Vagina (tissue), 2 donors: ENCODE measurements around the gene ORAI2. TPM values are rescaled to one million over a fixed set of nuclear protein-coding genes. Genes with fewer than 3 reads are reported as not detected.
"Not testable (repeated sequence)": the region's sequence is repeated elsewhere in the genome, so short reads cannot be mapped to it uniquely, and the experiment has no call there.

Experiments used
- DNase-seq, 2 donors: peaks; one replicate each; pipeline ENCODE4 v3.0.0-alpha.2; 2017; ENCODE audit errors: extremely low spot score in 2 of 2
- H3K27ac ChIP-seq: fragments of 200-600 bp; sonication (generic); one replicate; pipeline ENCODE4 v1.5.1; 2019
- H3K27me3 ChIP-seq: fragments of 200-600 bp; sonication (generic); one replicate; pipeline ENCODE4 v1.5.1; 2019
- H3K36me3 ChIP-seq, 2 donors: fragments of 200-600 bp; sonication (generic); one replicate each; pipeline ENCODE4 v1.5.1; 2017 to 2019
- H3K4me1 ChIP-seq: fragments of 200-600 bp; sonication (generic); one replicate; pipeline ENCODE4 v1.5.1; 2019
- H3K4me3 ChIP-seq, 2 donors: fragments of 200-600 bp; sonication (generic); 1 replicate in 1 of 2; 2 replicates in 1 of 2; pipeline ENCODE4 v1.5.1; 2016 to 2019
- H3K9me3 ChIP-seq: fragments of 200-600 bp; sonication (generic); one replicate; pipeline ENCODE4 v1.5.1; 2019
- intact Hi-C: fragments of 100-400 bp; cut with DNase I; formaldehyde crosslinking; loops from one replicate; pipeline ENCODE4 v1.15.1; 2023
- total RNA-seq: library from RNA; depleted of rRNA; stranded (reverse); fragments of >200 nt; gene quantifications from one replicate; pipeline ENCODE4 v1.2.3, GENCODE V29; 2016
- TF ChIP-seq, protein P1 (sequence below), 3 experiments: fragments of 450-650 bp in 2 of 3; fragments of 200-600 bp in 1 of 3; sonication (generic) in 1 of 3; IDR thresholded peaks; one replicate each; pipeline ENCODE4 v1.5.1; 2017 to 2019; ENCODE audit warnings: antibody characterized with exemption in 3 of 3, mild to moderate bottlenecking in 2 of 3, moderate library complexity in 2 of 3

ORAI2 gene
- total RNA-seq, 1 donor from 2014 or later, result 15.5 TPM

GRCh38 chr7:102478314-102479208 is 45.2 kb downstream of the ORAI2 start, which contains the start of gene POLR2J:
POLR2J (minus strand) TSS chr7:102478922; CDS start chr7:102478860, 62 bp downstream.
- intact Hi-C loops, DNase-seq, H3K27ac ChIP-seq, H3K4me1 ChIP-seq, H3K9me3 ChIP-seq, H3K27me3 ChIP-seq, H3K36me3 ChIP-seq: not testable (repeated sequence)
- TF ChIP-seq, protein P1, sequence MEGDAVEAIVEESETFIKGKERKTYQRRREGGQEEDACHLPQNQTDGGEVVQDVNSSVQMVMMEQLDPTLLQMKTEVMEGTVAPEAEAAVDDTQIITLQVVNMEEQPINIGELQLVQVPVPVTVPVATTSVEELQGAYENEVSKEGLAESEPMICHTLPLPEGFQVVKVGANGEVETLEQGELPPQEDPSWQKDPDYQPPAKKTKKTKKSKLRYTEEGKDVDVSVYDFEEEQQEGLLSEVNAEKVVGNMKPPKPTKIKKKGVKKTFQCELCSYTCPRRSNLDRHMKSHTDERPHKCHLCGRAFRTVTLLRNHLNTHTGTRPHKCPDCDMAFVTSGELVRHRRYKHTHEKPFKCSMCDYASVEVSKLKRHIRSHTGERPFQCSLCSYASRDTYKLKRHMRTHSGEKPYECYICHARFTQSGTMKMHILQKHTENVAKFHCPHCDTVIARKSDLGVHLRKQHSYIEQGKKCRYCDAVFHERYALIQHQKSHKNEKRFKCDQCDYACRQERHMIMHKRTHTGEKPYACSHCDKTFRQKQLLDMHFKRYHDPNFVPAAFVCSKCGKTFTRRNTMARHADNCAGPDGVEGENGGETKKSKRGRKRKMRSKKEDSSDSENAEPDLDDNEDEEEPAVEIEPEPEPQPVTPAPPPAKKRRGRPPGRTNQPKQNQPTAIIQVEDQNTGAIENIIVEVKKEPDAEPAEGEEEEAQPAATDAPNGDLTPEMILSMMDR (IDR thresholded peaks at IDR 0.05), result peak in 2 of 3 experiments; percentile 25 to 30
- H3K4me3 ChIP-seq, result peak within 1 kb of the TSS; percentile 50 to 51

- H3K27ac ChIP-seq, H3K36me3 ChIP-seq: not testable (repeated sequence)
Observed at GRCh38 chr7:102479209-102479584, 45.8 kb downstream of the ORAI2 start.

DNA sequence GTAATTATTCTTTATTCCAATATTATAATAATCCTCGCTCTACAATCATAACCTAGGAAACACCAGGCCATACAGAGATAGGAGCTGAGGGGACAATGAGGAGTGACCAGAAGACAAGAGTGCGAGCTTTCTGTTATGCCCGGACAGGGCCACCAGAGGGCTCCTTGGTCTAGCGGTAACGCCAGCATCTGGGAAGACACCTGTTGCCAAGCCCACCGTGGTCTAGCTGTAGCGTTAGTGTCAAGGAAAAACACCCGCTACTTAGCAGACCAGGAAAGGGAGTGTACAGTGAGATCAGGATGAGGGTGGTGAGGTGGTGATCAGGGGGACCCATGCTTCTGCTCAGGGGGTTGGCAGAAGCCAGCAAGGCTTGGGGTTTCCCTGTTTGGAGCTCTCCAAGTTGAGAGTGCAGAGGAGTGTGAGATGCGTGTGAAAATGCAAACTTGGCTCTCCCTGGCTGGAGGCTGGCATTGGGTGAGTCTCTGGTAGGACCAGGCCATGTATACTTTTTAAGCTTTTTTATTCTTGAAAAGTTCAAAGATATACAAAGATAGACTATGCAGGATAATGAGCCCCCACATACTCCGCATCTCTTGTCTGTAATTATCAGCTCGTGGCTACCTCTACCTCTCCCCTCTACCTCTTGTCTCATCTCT is 46.7 kb downstream of the ORAI2 start:
- H3K4me1 ChIP-seq, H3K4me3 ChIP-seq, H3K36me3 ChIP-seq, intact Hi-C loops, DNase-seq, H3K27me3 ChIP-seq, H3K9me3 ChIP-seq, H3K27ac ChIP-seq: not testable (repeated sequence)
- TF ChIP-seq, protein P1 (IDR thresholded peaks at IDR 0.05), result peak in 2 of 3 experiments; percentile 22 to 32

More at GRCh38 chr7:102479209-102479584, 45.8 kb downstream of the ORAI2 start:
- DNase-seq, H3K27me3 ChIP-seq, H3K4me1 ChIP-seq, H3K9me3 ChIP-seq, intact Hi-C loops: not testable (repeated sequence)
- peak overlapping the region in 1 of 2 donors; percentile 51 for H3K4me3 ChIP-seq

- DNase-seq, H3K36me3 ChIP-seq, intact Hi-C loops, H3K27ac ChIP-seq, H3K4me1 ChIP-seq, H3K4me3 ChIP-seq, H3K27me3 ChIP-seq, H3K9me3 ChIP-seq: not testable (repeated sequence)
Observed at GRCh38 chr7:102481962-102482361, 48.6 kb downstream of the ORAI2 start.

GRCh38 chr7:102484317-102484716 is 50.9 kb downstream of the ORAI2 start:
- H3K4me1 ChIP-seq, H3K9me3 ChIP-seq, H3K27me3 ChIP-seq, DNase-seq, intact Hi-C loops, H3K36me3 ChIP-seq, H3K4me3 ChIP-seq, H3K27ac ChIP-seq: not testable (repeated sequence)

DNA sequence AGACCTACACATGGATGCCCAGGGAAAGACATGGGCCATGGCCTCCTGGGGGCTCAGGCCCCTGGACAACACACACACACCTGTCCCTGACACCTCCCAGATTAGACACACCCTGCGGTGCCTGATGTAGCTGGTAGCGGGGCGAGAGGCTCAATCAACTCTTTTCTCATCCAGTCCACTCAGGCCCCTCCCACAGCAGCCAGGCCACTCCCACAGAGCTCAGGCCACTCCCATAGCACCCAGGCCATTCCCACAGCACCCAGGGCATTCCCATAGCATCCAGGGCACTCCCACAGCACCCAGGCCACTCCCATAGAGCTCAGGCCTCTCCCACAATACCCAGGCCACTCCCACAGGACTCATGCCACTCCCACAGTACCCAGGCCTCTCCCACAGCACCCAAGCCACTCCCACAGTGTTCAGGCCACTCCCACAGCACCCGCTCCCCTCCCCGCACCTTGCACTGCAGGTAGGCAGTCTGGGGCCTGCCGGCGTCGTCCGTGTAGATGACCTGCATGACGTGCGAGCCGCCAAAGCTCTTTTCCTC is 57.2 kb downstream of the ORAI2 start:
- H3K36me3 ChIP-seq, intact Hi-C loops, H3K27me3 ChIP-seq, H3K27ac ChIP-seq, H3K4me3 ChIP-seq, H3K9me3 ChIP-seq, DNase-seq, H3K4me1 ChIP-seq: not testable (repeated sequence)

DNA sequence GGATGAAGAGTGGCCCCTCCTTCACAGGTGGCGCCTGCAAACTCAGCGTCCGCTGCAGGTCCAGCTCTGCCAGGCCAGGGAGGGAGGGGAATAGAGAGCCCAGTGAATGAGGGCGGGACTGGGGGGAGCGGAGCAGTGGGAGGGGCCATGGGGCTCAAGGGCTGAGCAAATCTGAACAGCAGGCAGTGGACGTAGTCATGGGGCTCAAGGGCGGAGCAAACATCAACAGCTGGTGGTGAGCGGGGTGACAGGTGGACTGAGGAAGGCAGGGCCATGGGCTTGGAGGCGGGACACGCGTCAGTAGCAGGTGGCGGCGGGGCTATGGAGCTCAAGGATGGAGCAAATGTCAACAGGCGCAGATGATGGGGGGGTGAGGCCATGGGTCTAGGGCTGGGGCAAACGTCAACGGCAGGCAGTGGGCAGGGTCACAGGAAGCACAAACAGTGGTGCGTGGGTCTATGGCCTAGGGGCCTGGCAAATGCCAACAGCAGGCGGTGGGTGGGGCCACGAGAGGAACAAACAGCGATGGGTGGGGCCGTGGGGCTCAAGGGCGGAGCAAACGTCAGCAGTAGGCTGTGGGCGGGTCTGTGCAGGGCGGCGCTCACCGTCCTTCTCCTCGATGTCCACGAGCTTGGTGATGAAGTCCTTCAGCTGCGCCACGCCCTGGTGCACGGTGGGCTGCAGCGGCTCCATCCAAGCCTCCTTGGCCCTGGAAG is 60.0 kb downstream of the ORAI2 start:
- H3K27me3 ChIP-seq, H3K9me3 ChIP-seq, H3K36me3 ChIP-seq, H3K4me1 ChIP-seq, DNase-seq, H3K4me3 ChIP-seq, H3K27ac ChIP-seq, intact Hi-C loops: not testable (repeated sequence)

DNA sequence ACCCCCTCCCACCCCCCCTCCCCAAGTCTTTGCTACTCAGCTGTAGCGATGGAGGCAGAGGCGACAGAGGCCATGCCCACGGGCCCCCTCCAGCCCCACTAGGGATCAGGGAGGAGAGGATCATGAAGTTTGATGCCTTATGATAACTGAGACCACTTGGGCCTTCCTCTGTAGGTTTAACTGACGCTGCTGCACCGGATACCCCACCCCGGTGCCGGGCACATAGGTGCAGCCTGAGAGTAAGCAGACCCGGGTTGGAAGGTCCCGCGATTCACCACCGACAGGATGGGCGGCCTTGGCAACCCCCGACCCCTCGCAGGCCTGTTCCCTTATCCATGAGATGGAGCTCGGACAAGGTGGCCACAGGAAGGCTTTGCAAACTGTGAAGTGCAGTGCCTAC is 60.7 kb downstream of the ORAI2 start:
- not testable (repeated sequence) for DNase-seq, H3K4me3 ChIP-seq

DNA sequence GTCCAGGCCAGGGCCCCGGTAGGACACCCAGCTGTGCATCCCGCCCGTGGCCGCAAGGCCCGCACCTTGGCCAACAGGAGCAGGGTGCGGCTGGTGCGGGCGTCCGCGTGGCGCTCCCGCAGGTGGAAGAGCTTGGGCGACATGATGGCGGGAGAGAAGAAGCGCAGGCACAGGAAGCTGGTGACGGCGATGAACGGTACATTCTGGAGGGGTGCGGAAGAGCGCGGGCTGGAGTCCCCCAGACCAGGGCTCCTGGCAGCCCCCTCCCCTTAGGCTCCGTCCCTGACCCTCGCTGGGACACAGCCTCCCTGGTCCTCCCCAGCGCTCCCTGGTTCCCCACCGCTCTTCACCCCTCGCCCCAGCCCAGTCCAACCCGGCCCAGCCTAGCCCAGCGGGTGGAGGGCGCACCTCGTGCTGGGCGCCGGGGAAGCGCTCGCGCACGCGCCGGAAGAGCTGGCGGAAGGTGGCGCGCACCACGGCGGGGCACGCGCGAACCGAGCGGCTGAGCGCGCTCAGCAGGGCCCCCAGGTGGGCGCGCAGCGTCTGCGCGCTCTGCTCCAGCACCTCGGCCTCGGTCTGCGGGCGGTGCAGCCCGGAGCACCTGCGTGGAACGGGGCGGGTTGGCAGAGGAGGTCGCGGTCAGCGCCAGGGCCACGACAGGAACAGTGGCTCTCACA is 61.2 kb downstream of the ORAI2 start:
- H3K4me1 ChIP-seq, H3K9me3 ChIP-seq, H3K36me3 ChIP-seq, intact Hi-C loops, H3K27ac ChIP-seq, H3K4me3 ChIP-seq, H3K27me3 ChIP-seq, DNase-seq: not testable (repeated sequence)

More for the DNA sequence above, 60.7 kb downstream of the ORAI2 start:
- intact Hi-C loops, H3K9me3 ChIP-seq, H3K27me3 ChIP-seq, H3K36me3 ChIP-seq, H3K27ac ChIP-seq, H3K4me1 ChIP-seq: not testable (repeated sequence)

GRCh38 chr7:102496861-102497260 is 63.5 kb downstream of the ORAI2 start:
- H3K36me3 ChIP-seq, H3K4me1 ChIP-seq, H3K4me3 ChIP-seq, H3K9me3 ChIP-seq, intact Hi-C loops, H3K27me3 ChIP-seq, H3K27ac ChIP-seq: not testable (repeated sequence)
- peak in 1 of 2 donors; percentile 43 for DNase-seq
